NK-92 (cell line): ENCODE data around the gene WWP2.
A peak's percentile ranks its signal among the peaks of the same experiment; 100 is the strongest.
"Not testable (repeated sequence)": the region's sequence is repeated elsewhere in the genome, so short reads cannot be mapped to it uniquely, and the experiment has no call there.

ENCODE experiments used
- DNase-seq: peaks from one replicate; lab custom pipeline; 2025; ENCODE audit not compliant: unreplicated experiment; lab: John Stamatoyannopoulos, UW

Gene WWP2

GRCh38 chr16:69745232-69745612 is 16.9 kb upstream of the WWP2 start:
- DNase-seq, result no peak

GRCh38 chr16:69745959-69746358 is 16.2 kb upstream of the WWP2 start:
- DNase-seq, result no peak

DNA sequence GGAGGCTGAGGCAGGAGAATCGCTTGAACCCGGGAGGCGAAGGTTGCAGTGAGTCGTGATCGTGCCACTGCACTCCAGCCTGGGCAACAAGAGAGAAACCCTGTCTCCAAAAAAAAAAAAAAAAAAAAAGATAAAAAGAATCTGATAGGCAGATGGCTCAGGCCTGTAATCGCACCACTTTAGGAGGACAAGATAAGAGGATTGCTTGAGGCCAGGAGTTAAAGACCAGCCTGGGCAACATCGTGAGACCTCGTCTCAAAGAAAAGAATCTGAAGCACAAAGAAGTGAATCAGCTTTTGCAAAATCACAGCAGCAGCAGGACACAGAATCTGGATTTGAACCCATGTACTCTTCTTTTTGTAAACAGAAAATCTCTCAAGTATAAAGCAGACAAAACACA is 15.0 kb upstream of the WWP2 start:
- no peak for DNase-seq

DNA sequence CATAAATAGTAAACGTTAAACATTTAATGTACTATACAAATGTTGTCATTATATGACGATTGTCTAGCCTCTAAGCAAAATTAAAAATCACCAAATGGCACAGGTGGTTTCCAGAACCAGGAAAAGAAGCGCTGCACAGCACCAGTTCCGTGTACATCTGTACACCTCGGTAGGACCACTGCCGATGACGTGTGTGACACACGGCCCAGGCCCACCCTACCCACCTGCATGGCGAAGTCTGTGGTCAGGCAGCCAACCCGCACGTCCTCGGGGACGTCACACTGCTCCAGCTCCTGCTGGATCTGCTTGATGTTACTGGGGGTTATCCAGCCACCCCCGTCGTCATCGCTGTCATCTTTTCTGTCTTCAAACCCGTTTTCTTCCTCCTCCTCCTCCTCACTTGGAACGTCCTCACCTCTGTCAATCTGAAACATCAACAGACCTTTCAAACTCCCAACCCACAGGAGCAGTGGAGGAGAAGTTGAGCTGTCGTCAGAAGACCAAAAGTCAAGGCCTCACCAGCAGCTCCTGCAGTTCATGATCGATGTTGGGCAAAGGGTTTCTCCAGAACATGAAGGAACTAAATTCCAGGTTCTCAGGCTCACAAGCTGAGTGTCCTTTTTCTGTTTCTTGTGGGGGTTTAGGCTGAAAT is 13.3 kb upstream of the WWP2 start:
- no peak for DNase-seq

DNA sequence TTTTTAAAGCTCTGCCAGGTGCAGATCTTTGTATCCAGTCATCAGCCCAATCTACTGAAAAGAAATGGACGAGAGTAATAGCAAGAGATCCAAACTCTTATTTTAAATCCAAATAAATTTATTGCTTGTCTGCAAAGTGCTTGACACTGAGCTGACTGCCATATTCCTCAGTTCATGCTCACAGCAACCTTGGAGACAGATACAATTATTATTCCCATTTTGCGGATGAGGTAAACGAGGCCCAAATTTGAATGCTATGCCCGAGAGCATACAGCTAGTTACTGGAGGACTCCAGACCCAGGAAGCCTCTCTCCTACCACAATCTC is 8.0 kb upstream of the WWP2 start:
- DNase-seq, result no peak

DNA sequence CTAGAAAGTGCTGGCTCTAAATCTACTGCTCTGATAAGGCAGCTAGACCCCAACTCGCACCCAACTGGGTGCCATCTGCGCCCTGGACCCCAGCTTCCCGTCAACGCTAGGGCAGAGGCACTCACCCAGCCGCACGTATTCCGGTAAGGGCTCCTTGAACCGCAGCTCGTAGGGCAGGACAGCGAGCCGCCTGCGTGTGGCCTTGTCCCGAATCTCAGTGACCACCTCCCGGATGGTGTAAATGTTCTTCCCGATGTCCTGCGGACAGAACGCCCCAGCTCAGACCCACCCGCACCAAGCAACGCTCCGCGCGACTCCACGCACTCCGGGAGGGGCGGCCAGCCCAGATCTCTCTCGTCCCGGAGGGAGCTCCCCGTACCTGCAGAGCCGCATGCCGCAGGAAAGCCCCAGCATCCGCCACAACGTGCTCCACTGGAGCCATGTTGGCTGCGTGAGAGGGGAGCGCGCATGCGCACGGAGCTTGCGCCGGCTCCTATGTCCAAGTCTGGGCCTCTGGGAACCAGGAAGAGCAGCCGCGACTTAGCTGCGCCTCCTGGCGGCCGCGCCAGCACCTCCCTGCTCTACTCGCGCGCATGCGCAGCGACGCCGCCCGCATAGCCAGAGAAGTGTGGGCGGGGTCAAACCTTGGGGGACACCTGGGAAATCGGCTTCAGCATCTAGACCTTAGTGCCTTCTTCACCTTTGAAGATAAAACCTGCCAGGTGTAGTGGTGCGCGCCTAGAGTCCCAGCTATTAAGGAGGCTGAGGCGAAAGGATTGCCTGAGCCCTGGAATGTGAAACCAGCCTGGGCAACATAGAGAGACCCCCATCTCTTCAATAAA is 7.4 kb upstream of the WWP2 start, which contains the start of gene NOB1:
TSS of gene NOB1 (minus strand) at position 458 of the 842 bp plus-strand sequence. CDS start at position 442, 16 bp downstream.
- peak; percentile 79 for DNase-seq

DNA sequence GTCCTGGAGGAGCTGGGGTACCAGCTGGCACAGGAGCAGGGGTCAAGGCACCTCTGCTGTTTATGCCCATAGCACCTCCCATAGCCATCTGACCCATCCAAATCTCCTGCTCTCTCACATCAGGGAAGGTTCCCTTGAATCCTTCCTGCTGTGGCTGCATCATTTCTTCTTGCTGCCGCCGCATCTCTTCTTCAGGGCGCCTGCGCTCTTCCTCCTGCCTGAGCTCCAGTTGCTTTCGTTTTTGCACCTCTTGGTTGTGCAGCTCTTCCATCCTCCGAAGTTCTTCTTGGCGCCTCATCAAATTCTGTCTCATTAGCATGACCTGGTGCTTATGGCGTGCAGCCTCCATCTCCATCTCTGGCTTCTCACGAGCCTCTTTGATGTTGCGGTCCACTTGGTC is 5.4 kb upstream of the WWP2 start:
- DNase-seq, result no peak

DNA sequence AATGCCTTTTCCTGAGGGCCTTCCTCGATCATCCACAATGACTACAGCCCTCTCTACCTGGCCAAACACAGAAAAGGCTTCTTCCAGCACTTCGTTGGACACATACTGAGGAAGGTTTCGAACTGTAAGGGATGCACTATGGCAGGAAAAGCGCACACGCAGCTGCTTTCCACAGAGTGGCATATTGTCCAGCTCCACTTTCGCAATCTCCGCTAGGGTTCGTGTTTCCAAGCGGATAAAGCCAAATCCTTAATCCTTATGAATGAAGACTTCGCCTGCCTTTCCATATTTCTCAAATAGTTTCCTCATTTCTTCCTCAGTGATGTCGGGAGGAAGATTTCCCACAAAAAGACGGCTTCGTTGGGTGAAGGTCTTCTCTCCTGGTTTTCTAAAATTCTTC is 4.8 kb upstream of the WWP2 start:
- not testable (repeated sequence) for DNase-seq

DNA sequence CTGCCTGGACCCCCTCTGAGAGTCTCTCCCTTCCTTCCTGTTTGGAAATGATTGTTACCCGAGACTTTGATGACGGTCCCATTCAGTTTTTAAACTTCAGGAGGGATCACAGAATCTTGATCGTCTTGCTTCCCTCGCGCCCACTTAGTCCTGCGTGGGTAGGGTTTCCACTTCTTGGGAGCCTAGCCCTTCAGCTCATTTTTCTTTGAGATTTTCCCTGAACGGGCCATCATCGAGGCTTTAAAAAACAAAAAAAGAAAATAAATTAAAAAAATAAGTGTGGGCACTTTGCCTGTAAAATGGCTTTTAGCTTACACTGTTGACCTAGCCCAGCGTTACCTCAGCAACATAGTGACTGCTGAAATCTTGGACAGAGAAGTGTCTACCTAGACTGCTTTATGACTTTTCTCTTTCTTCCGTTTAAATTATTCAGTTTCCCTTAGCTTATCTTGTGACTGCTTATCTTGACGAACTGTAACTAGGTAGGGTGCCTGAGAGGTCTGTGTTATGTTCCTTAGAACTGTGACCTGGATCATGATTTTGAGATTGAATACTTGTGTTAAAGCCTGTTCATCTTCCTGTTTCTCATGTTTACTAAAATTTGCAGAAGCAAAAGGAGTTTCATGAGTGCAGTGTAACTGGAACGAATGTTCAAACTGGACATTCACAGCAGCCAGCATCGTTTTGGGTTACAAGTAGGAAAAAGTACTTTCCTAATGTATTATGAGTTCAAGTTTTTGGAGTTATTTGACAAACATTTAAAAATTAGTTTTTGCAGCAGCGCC is 874 bp downstream of the WWP2 start:
- DNase-seq, result no peak

- DNase-seq, result no peak
These were observed 1.4 kb downstream of the WWP2 start for GRCh38 chr16:69763599-69763942.

- DNase-seq, result no peak
These were observed 5.5 kb downstream of the WWP2 start for GRCh38 chr16:69767459-69768229.

DNA sequence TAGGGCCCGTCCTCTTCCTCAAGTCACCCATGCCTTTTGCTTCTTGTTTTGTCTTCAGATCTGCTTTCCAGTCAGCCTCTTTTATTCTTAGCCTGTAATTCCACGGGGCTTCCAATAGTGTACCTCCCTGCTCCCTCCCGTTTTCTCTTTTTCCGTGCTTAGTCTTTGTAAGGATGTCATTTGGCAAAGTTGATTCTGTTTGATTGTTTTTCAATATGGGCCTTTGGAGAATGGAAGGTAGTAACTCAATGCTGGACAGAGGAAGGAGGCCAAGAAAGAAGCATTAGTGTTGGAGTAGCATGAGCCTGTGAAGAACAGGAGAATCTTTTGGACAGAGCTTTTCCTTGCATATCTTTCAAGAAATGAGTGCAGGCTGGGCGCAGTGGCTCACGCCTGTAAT is 6.5 kb downstream of the WWP2 start:
- no peak for DNase-seq

GRCh38 chr16:69769404-69769803 is 7.3 kb downstream of the WWP2 start:
- no peak for DNase-seq

- no peak for DNase-seq
These were observed 9.5 kb downstream of the WWP2 start for GRCh38 chr16:69771651-69771967.

DNA sequence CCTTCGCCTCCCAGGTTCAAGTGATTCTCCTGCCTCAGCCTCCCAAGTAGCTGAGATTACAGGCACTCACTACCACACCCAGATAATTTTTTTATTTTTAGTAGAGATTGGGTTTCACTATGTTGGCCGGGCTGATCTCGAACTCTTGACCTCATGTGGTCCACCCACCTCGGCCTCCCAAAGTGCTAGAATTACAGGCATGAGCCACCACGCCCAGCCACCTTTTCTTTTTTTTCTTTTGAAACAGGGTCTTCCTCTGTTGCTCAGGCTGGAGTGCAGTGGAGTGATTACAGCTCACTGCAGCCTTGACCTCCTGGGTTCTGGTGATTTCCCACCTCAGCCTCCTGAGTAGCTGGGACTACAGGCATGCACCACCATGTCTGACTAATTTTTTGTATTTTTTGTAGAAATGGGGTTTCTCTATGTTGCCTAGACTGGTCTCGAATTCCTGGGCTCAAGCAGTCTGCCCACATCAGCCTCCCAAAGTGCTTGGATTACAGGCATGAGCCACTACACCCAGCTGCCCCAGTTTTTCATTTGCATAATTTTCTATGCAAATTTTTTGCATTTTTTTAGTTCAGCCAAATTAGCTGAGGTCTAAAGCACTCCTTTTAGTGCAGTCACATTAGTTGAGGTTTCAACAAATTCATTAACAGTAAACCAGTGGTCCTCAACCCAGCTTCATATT is 11.3 kb downstream of the WWP2 start:
- DNase-seq, result no peak

DNA sequence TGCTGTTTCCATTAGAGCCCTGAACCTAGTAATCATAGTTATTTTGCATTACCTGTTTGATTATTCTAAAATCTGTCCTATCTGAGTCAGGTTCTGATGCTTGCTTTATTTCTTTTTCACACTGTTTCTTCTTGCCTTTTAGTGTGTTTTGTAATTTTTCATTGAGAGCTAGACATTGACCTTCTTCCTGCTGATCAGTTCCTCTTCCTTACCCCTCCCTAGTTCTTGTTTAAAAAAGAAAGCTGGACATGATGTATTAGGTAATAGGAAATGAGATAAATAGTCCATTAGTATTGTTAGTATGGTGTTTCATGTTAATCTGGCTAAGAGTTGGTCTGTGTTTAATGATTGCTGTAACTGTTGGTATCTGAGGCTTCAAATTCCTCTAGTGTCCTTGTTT is 13.4 kb downstream of the WWP2 start:
- no peak for DNase-seq

DNA sequence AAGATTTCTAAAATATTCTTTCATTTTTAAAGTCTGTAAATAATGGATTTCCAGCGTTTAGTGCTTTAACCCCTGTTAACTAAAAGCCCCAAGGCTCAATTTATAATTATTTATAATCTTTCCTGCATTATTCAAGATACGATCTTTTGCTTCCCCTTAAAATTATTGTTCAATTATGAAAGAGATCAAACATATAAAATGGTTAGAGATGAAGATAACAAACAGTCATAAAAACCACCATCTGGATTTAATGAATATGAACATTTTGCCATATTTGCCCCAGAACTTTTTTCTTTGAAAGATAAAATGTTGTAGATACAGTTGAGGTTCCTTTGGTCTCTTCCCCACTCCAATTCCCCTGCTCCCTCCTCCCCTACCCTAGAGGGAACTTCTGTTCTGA is 17.6 kb downstream of the WWP2 start:
- DNase-seq, result no peak

DNA sequence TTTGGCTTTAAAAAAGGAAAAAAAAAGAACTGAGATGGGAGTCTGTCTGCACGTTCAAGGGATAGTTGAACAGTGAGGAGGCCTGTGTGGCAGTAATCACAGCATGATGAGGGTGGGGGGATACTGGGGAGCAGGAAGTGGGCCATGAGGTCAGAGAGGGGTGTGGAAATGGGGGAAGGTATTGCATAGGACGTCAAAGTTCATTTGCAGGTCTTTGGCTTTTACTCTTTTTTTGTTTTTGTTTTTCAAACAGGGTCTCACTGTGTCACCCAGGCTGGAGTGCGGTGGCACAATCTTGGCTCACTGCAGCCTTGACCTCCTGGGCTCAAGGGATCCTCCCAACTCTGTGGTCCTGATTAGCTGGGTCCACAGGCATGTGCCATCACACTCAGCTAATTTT is 19.0 kb downstream of the WWP2 start:
- no peak for DNase-seq

DNA sequence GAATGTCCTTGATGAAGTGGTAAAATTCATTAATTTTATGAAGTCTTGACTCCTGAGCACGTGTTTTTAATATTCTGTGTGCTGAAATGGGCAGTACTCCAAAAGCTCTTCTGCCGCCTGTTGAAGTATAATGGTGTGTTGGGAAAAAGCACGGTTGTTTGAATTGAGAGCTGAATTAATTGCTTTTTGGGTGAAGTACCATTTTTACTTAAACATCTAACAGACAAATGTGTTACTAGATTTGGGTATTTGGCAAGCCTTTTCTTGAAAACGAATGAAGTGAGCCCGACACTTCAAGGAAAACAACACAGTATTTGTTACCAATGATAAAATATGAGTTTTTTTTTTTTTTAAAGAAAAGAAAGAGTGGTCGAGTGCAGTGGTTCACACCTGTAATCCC is 22.5 kb downstream of the WWP2 start:
- DNase-seq, result no peak

GRCh38 chr16:69787883-69788282 is 25.8 kb downstream of the WWP2 start:
- no peak for DNase-seq

DNA sequence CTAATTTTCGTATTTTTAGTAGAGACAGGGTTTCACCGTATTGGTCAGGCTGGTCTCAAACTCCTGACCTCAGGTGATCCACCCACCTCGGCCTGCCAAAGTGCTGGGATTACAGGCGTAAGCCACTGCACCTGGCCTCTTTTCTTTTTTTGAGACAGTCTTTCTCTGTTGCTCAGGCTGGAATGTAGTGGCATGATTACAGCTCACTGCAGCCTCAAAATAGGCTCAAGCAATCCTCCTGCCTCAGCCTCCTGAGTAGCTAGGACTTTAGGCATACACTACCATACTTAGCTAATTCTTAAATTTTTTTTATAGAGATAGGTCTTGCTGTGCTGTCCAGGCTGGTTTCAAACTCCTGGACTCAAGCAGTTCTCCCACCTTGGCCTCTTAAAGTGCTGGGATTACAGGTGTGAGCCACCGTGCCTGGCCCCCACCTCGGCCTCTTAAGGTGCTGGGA is 29.3 kb downstream of the WWP2 start:
- not testable (repeated sequence) for DNase-seq
